Measurements from ENCODE around the gene OBI1. TPM values are rescaled to one million over a fixed set of nuclear protein-coding genes. Genes with fewer than 3 reads are reported as not detected.

The OBI1 gene, protein sequence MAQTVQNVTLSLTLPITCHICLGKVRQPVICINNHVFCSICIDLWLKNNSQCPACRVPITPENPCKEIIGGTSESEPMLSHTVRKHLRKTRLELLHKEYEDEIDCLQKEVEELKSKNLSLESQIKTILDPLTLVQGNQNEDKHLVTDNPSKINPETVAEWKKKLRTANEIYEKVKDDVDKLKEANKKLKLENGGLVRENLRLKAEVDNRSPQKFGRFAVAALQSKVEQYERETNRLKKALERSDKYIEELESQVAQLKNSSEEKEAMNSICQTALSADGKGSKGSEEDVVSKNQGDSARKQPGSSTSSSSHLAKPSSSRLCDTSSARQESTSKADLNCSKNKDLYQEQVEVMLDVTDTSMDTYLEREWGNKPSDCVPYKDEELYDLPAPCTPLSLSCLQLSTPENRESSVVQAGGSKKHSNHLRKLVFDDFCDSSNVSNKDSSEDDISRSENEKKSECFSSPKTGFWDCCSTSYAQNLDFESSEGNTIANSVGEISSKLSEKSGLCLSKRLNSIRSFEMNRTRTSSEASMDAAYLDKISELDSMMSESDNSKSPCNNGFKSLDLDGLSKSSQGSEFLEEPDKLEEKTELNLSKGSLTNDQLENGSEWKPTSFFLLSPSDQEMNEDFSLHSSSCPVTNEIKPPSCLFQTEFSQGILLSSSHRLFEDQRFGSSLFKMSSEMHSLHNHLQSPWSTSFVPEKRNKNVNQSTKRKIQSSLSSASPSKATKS
- total RNA-seq (14.6 and 16.1 TPM in 2 replicates), polyA plus RNA-seq (3.6 and 5.0 TPM in 2 replicates), polyA minus RNA-seq (16.3 and 16.9 TPM in 2 replicates), Bru-seq, nascent RNA (percentile 91 among the genes with signal in this experiment), BruChase-seq, experiment 1, labeled RNA remaining after a 6-hour chase (percentile 68 among the genes with signal in this experiment), BruChase-seq, experiment 2, labeled RNA remaining after a 2-hour chase (percentile 84 among the genes with signal in this experiment)
- polyA plus RNA-seq (2011; cell fraction: cytosol; rRNA removed): 6.2 and 6.6 TPM in 2 replicates
- polyA plus RNA-seq (2011; cell fraction: nucleus; rRNA removed): 6.5 and 9.0 TPM in 2 replicates
- 9.3 and 12.3 TPM in 2 replicates for polyA plus RNA-seq (2012)
- polyA minus RNA-seq (2011; cell fraction: cytosol; rRNA and poly(A)+ RNA removed): 10.0 TPM
- polyA minus RNA-seq (2011; cell fraction: nucleus; rRNA and poly(A)+ RNA removed): 8.7 and 12.3 TPM in 2 replicates
- long read RNA-seq, transcript RNF219-201 (6 exons, 3,529 nt): major isoform, 52 of 66 reads
- long read RNA-seq, partial matches to known transcripts: 2 of 66 reads
- long read RNA-seq, other reads (novel, unspliced or antisense): 12 of 66 reads

- peak; percentile 42 for FAIRE-seq
- no peaks in the 10 kb centered on the region for H4K20me1 ChIP-seq (replicated peaks; ENCODE audit: control insufficient read depth, extremely low read depth, insufficient read depth, low read length)
- H3K9me3 ChIP-seq (replicated peaks; ENCODE audit: control insufficient read depth, insufficient read depth, low read length): no peaks in the 10 kb centered on the region
- peak within 1 kb of the TSS; percentile 50 to 97 (median 93) for H3K4me3 ChIP-seq (replicated peaks in 1 of 3; ENCODE audit: insufficient read depth in 1 of 3, low read depth in 1 of 3, low read length in 3 of 3)
- peak within 1 kb of the TSS; percentile 96 for H3K4me2 ChIP-seq (ENCODE audit: insufficient read depth, low read length)
- H3K79me2 ChIP-seq (ENCODE audit: control insufficient read depth, insufficient read depth, low read length): peaks cover 48% of the 10 kb centered on the region
- H3K27ac ChIP-seq (ENCODE audit: insufficient read depth, low read depth, low read length): peak within 1 kb of the TSS; percentile 48
- dilution Hi-C loops (cut with MboI; ENCODE audit: extremely low pct_ligation_motif_present, low sequenced_read_pairs): no loop called here
- TF ChIP-seq POLR2AphosphoS5 (IDR thresholded peaks at IDR 0.05; ENCODE audit: insufficient read depth, low read depth, low read length): peak; percentile 64
- TF ChIP-seq EZH2 (IDR thresholded peaks at IDR 0.05; ENCODE audit: borderline replicate concordance, low read depth, low read length, severe bottlenecking): no peak
- TF ChIP-seq, protein P1, sequence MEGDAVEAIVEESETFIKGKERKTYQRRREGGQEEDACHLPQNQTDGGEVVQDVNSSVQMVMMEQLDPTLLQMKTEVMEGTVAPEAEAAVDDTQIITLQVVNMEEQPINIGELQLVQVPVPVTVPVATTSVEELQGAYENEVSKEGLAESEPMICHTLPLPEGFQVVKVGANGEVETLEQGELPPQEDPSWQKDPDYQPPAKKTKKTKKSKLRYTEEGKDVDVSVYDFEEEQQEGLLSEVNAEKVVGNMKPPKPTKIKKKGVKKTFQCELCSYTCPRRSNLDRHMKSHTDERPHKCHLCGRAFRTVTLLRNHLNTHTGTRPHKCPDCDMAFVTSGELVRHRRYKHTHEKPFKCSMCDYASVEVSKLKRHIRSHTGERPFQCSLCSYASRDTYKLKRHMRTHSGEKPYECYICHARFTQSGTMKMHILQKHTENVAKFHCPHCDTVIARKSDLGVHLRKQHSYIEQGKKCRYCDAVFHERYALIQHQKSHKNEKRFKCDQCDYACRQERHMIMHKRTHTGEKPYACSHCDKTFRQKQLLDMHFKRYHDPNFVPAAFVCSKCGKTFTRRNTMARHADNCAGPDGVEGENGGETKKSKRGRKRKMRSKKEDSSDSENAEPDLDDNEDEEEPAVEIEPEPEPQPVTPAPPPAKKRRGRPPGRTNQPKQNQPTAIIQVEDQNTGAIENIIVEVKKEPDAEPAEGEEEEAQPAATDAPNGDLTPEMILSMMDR (IDR thresholded peaks at IDR 0.05; ENCODE audit: extremely low read depth in 1 of 2, insufficient read depth in 1 of 2, low read depth in 1 of 2, low read length in 2 of 2): no peak
- peak; percentile 64 for TF ChIP-seq MAX (IDR thresholded peaks at IDR 0.05; ENCODE audit: insufficient read depth, insufficient read length)
- no peak for TF ChIP-seq FOS (IDR thresholded peaks at IDR 0.05; ENCODE audit: borderline replicate concordance, insufficient read depth, low read length)
- no peak for TF ChIP-seq JUN (IDR thresholded peaks at IDR 0.05; ENCODE audit: borderline replicate concordance, insufficient read depth, insufficient read length, low read depth)
- peak; percentile 60 for TF ChIP-seq POLR2A (IDR thresholded peaks at IDR 0.05; ENCODE audit: low read depth, low read length)
- no peak for TF ChIP-seq MYC (IDR thresholded peaks at IDR 0.05; ENCODE audit: low read depth, low read length)
- TF ChIP-seq GATA2 (IDR thresholded peaks at IDR 0.05; ENCODE audit: insufficient read depth, insufficient read length, low read depth, low read length): no peak
- peak; percentile 91 for DNase-seq (ENCODE audit: low read depth, low spot score)
- no TSS peak for BruUV-seq (replicated peaks)
- H3K36me3 ChIP-seq (ENCODE audit: control insufficient read depth in 2 of 2, extremely low read depth in 1 of 2, insufficient read depth in 2 of 2, low read length in 2 of 2): no peaks in the 10 kb centered on the region
- POLR2A ChIA-PET: no interaction called here
- peak within 1 kb of the TSS; percentile 96 for H2AFZ ChIP-seq (ENCODE audit: low read depth, low read length)
- H3K4me1 ChIP-seq (ENCODE audit: control insufficient read depth, extremely low read depth, insufficient read depth, low read length): peaks cover 30% of the 10 kb centered on the region
- H3K9me1 ChIP-seq (replicated peaks; ENCODE audit: control insufficient read depth, extremely low read depth, insufficient read depth, low read length): no peaks in the 10 kb centered on the region
- CTCF ChIA-PET: interaction anchor here (1.4 kb wide), 1 partner anchor 72 kb away, joined by 3 read pairs; no protein-coding TSS in a partner anchor
- H3K9ac ChIP-seq (replicated peaks; ENCODE audit: extremely low read depth, insufficient read depth, low read length): peak within 1 kb of the TSS; percentile 93
- intact Hi-C loops (cut with micrococcal nuclease): loop anchor here (2.0 to 10.0 kb wide), 4 partner anchors 50 to 733 kb away; no protein-coding TSS in a partner anchor
- H3K27me3 ChIP-seq (ENCODE audit: control insufficient read depth in 2 of 2, insufficient read depth in 2 of 2, low read length in 2 of 2): no peaks in the 10 kb centered on the region
Observed at GRCh38 chr13:78658630-78659449, at the start of gene OBI1. Gene OBI1, minus strand, starts transcription at chr13:78659155. Its CDS starts 35 bp downstream, at chr13:78659120.
